Hematopoietic multipotent progenitor cell (in vitro differentiated cells): Measurements from ENCODE around the gene ZNF649. TPM values are rescaled to one million over a fixed set of nuclear protein-coding genes. Genes with fewer than 3 reads are reported as not detected.
"Not testable (repeated sequence)": the region's sequence is repeated elsewhere in the genome, so short reads cannot be mapped to it uniquely, and the experiment has no call there.

ENCODE experiments used
- DNase-seq, 3 donors: peaks; one replicate each; pipeline ENCODE4 v3.0.0-alpha.2; 2011 to 2015; ENCODE audit warnings: low read depth in 2 of 3, low spot score in 2 of 3
- total RNA-seq: library from RNA; depleted of rRNA; stranded (reverse); fragments of >200 nt; gene quantifications from one replicate; pipeline ENCODE4 v1.2.3, GENCODE V29; 2012

Gene ZNF649
- total RNA-seq, result 7.5 TPM

GRCh38 chr19:51904331-51905165 is at the start of gene ZNF649:
Gene ZNF649, minus strand, starts transcription at chr19:51905017. Its CDS starts 4,910 bp downstream, at chr19:51900107.
- peak; percentile 61 to 91 (median 85) for DNase-seq

DNA sequence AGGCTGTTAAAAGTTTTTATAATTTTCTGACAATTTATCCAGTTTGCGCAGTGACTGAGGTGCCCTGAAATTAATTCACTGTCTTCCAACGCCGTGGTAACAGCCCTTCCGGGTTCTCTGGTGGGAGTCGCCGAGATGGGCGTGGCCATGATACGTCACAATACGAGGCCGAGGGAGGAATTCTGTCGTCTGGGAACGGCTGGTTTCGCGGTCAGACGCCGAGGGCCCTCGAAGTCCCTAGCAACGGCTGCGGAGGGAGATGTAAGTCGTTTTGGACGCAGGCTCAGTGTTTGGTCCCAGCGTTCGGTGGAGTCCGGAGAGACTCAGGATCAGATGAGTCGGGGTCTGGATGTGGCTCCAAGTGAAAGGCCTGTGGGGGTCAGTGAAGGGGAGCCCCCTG is 44.2 kb upstream of the ZNF649 start:
- DNase-seq, result no peak

GRCh38 chr19:51946602-51947001 is 41.8 kb upstream of the ZNF649 start:
- DNase-seq, result no peak

GRCh38 chr19:51944798-51945552 is 40.2 kb upstream of the ZNF649 start:
- no peak for DNase-seq

- DNase-seq, result no peak
These were observed 34.1 kb upstream of the ZNF649 start for GRCh38 chr19:51938936-51939335.

DNA sequence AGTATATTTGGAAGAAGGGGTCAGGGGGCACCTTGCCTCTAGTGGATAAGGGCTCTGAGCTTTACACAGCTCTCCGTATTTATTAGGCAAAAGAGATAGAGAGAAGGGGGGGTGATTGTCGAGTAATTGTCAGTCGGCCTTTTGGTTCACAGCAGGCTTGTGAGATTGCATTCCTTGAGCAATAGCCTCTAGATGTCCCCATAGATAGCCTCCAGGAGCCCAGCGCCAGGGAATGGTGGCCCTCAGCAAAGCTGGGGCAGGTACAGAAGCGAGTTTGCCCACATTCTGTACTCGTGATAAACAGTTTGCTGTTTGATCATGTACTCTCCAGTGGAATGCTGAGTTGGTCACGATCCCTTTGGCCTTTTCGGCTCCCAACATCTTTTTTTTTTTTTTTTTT is 27.1 kb upstream of the ZNF649 start:
- DNase-seq, result no peak

DNA sequence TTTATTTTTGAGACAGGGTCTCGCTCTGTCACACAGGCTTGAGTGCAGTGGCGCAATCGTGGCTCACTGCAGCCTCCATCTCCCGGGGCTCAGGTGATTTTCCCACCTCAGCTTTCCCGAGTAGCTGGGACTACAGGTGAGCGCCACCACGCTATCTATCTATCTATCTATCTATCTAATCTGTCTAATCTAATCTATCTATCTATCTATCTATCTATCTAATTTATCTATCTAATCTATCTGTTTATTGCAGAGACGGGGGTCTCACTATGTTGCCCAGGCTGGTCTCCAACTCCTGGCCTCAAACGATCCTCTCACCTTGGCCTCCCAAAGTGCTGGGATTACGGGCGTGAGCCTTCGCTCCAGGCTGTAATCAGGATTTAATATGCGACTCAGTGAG is 23.0 kb upstream of the ZNF649 start:
- no peak for DNase-seq

DNA sequence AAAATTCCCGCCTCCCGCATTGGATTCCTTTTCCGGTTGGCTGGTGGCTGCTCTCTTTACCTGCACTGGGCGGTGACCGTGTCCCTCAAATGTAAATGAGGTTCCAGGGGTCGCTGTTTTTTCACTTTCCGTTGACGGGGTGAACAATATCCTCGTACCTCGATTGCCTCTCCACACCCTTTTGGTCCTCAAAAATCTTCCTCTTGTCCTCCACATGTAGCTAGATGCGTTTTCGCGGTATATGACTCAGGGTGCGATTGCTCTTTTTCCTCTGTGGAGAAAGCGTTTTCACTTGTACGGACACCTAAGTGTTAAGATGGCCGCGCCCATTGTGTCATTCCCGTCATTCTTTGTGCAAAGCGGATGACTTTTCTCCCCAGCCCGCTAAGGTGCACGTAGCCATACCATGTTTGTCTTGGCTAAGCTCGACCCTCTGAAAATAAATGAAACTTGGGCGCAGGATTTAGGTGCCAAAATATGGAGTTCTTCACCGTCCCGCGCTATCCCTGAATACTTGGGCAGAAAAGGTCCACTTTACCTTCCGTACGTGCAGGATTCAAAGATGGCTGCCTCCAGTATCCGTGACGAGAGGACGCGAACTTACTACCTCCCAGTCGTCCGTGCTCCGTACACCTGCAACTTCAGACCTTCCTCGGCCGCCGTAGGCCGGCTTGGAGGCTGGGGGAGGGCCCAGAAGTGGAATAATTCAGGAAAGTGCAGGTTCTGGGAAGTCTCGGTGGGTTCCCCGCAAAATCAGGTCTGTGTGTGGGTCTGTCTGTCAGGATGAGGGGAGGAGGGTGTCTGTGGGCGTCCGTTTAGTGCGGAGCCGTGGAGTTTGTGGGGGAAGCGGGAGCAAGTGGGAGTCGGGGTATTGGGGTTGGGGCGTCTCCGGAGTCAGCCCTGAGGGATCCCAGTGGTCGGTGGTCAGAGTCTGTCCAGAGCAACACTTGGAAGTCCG is 22.2 kb upstream of the ZNF649 start, which contains the start of gene ZNF613:
TSS of gene ZNF613 (plus strand) at position 689 of the 958 bp plus-strand sequence. CDS start 8,749 bp downstream, outside the sequence.
- peak; percentile 74 to 92 (median 92) for DNase-seq

GRCh38 chr19:51926426-51926783 is 21.6 kb upstream of the ZNF649 start:
- no peak for DNase-seq

GRCh38 chr19:51921949-51922348 is 17.1 kb upstream of the ZNF649 start:
- peak in 1 of 3 donors; percentile 34 for DNase-seq

- no peak for DNase-seq
These were observed 14.8 kb upstream of the ZNF649 start for GRCh38 chr19:51919606-51920005.

GRCh38 chr19:51916167-51916566 is 11.3 kb upstream of the ZNF649 start:
- DNase-seq, result no peak

GRCh38 chr19:51915324-51915867 is 10.6 kb upstream of the ZNF649 start:
- no peak for DNase-seq

DNA sequence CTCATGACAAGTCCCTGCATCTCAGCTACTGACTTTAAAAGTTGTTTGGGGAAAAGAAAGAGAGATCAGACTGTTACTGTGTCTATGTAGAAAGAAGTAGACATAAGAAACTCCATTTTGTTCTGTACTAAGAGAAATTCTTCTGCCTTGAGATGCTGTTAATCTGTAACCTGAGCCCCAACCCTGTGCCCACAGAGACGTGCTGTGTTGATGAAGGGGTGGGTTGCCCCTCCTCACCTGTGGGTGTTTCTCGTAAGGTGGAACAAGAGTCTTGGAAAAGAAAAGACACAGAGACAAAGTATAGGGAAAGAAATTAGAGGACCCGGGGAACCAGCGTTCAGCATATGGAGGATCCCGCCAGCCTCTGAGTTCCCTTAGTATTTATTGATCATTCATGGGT is 3.2 kb upstream of the ZNF649 start:
- not testable (repeated sequence) for DNase-seq

GRCh38 chr19:51906108-51906507 is 1.3 kb upstream of the ZNF649 start:
- not testable (repeated sequence) for DNase-seq

GRCh38 chr19:51905639-51906038 is 822 bp upstream of the ZNF649 start:
- DNase-seq, result not testable (repeated sequence)

DNA sequence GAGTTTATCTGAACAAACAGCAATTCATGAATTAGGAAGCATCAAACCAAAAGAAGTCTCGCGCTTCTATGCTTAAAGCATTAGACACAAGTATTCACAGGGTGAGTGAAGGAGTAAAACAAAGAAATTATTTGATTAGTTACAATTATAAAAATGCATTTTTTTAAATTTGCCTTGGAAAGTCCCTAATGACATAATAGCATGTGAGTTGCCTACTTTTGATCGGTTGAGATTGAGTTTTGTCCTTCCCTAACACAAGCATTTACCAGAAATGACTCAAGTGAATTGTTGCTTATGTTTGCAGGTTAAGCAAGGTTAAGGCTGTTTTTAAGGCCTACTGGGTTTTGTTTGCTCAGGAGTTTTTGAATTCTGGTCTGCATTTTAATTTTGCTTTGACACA is 389 bp upstream of the ZNF649 start:
- no peak for DNase-seq

DNA sequence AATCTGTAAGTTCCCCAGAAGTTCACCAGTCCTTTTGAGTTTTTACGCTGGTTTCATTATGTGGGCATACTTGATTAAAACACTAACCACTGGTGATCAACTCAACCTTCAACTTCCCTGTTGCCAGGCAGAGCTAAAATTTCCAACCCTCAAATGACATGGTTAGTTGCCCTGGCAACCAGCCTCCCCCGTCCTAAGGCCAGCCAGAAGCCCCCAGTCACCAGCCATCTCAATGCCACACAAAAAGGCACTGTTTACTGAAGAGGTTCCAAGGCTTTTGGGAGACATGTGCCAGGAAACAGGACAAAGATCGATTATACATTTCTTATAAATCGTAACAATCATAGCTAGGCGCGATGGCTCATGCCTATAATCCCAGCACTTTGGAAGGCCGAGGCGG is 1.6 kb downstream of the ZNF649 start:
- DNase-seq, result no peak

- DNase-seq, result no peak
These were observed 3.0 kb downstream of the ZNF649 start for GRCh38 chr19:51901860-51902259.

- peak in 1 of 3 donors; percentile 14 for DNase-seq
These were observed 13.5 kb downstream of the ZNF649 start for GRCh38 chr19:51891193-51891747.
